Activated T-cell treated with anti-CD3 and anti-CD28 coated beads, Interleukin-2, amount 50 U/mL, for 4 hours (primary cell): ENCODE measurements around the gene THSD7A. TPM values are rescaled to one million over a fixed set of nuclear protein-coding genes. Genes with fewer than 3 reads are reported as not detected.
"Not testable (repeated sequence)": the region's sequence is repeated elsewhere in the genome, so short reads cannot be mapped to it uniquely, and the experiment has no call there.

Experiments used
- ATAC-seq, 2 donors: fragments of 200-7000 bp; cut with Tn5 transposase; one replicate each; pipeline ENCODE4 v1.10.0; 2021
- DNase-seq: peaks from one replicate; pipeline ENCODE4 v3.0.0-alpha.2; 2020
- H3K27me3 Mint-ChIP-seq: one replicate; pipeline ENCODE4 v1.8.0; 2021; ENCODE audit warnings: low read depth, mixed read lengths
- H3K36me3 Mint-ChIP-seq: one replicate; pipeline ENCODE4 v1.8.0; 2022; ENCODE audit warnings: mixed read lengths; ENCODE audit not compliant: insufficient read depth
- H3K4me1 Mint-ChIP-seq: one replicate; pipeline ENCODE4 v1.8.0; 2021; ENCODE audit warnings: low read depth, mixed read lengths
- H3K4me3 Mint-ChIP-seq: one replicate; pipeline ENCODE4 v1.8.0; 2021; ENCODE audit warnings: mild to moderate bottlenecking, moderate library complexity, mixed read lengths
- H3K9me3 Mint-ChIP-seq: one replicate; pipeline ENCODE4 v1.8.0; 2021; ENCODE audit warnings: mixed read lengths
- total RNA-seq, 3 donors: library from RNA; stranded (reverse); gene quantifications; one replicate each; pipeline ENCODE4 v1.2.1, GENCODE V29; 2021

The THSD7A gene
- total RNA-seq, 3 donors from 2014 or later = not detected

GRCh38 chr7:11567571-11567970 is 264.4 kb downstream of the THSD7A start:
- Mint-ChIP-seq H3K27me3 (no peaks in the 10 kb centered on the region), H3K4me1 (no peaks in the 10 kb centered on the region), H3K9me3 (no peaks in the 10 kb centered on the region), H3K36me3 (no peaks in the 10 kb centered on the region), H3K4me3 (no peak overlapping the region)
- DNase-seq (no peak), ATAC-seq (no peak)

DNA sequence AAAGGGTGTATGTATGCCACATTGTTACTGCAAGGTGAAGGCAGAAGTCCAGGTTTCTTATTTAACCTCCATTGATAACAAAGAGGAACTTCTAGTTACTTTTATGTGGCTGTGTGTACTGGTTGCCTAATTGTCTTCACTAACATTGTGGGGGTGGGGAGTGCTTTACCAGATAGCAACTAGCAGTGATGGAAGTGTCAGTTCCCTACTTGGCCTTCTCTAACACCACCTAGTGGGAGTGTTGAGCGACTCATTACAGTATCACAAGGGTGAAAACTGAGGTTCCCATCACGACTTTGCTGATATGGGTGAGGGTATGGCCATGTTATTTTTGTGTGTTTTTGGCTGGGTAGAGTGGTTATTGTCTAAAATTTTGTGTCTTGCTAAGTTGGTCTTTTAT is 274.4 kb downstream of the THSD7A start:
- ATAC-seq (no peak), DNase-seq (no peak)
- H3K36me3 Mint-ChIP-seq = no peaks in the 10 kb centered on the region
- H3K9me3 Mint-ChIP-seq = peaks cover 4% of the 10 kb centered on the region
- H3K4me3 Mint-ChIP-seq = no peak overlapping the region
- H3K27me3 Mint-ChIP-seq = no peaks in the 10 kb centered on the region
- H3K4me1 Mint-ChIP-seq = no peaks in the 10 kb centered on the region

GRCh38 chr7:11552676-11553296 is 279.2 kb downstream of the THSD7A start:
- Mint-ChIP-seq H3K9me3 (peaks cover 2% of the 10 kb centered on the region), H3K36me3 (no peaks in the 10 kb centered on the region), H3K27me3 (no peaks in the 10 kb centered on the region), H3K4me1 (no peaks in the 10 kb centered on the region), H3K4me3 (no peak overlapping the region)
- ATAC-seq (no peak), DNase-seq (no peak)

DNA sequence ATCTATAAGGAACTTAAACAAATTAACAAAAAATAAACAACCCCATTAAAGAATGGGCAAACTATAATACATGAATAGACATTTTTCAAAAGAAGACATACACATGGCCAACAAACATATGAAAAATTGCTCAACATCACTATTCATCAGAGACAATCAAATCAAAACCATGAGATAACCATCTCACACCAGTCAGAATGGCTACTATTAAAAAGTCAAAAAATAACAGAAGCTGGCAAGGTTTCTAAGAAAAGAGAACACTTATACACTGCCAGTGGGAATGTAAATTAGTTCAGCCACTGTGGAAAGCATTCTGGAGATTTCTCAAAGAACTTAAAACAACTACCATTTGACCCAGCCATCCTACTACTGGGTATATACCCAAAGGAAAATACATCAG is 280.5 kb downstream of the THSD7A start:
- ATAC-seq (no peak), DNase-seq (no peak)
- peaks cover 9% of the 10 kb centered on the region for H3K9me3 Mint-ChIP-seq
- H3K4me3 Mint-ChIP-seq = no peak overlapping the region
- no peaks in the 10 kb centered on the region for H3K36me3 Mint-ChIP-seq
- no peaks in the 10 kb centered on the region for H3K27me3 Mint-ChIP-seq
- no peaks in the 10 kb centered on the region for H3K4me1 Mint-ChIP-seq

- H3K9me3 Mint-ChIP-seq = peaks cover 9% of the 10 kb centered on the region
- H3K27me3 Mint-ChIP-seq = no peaks in the 10 kb centered on the region
- H3K36me3 Mint-ChIP-seq = no peaks in the 10 kb centered on the region
- DNase-seq (no peak), ATAC-seq (no peak)
- H3K4me3 Mint-ChIP-seq = no peak overlapping the region
- H3K4me1 Mint-ChIP-seq = no peaks in the 10 kb centered on the region
Measured at GRCh38 chr7:11548532-11548931, 283.5 kb downstream of the THSD7A start.

DNA sequence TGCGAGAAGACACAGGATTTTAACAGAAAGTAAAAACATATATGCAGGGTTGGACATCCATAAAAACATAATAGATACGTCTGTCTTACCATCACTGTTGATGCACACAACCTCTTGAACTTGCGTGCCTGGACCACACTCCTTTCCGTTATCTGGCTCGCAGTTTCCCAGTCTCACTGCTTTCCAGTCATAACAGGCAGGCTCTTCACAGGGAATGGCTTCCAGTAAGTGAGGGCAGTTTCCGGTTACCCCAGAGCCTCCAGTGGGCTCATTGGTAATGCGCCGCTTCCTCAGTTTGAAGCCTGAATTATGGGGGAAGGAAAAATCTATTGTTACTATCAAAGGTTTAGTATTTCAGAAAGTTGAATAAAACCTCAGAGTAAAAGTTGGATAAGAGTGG is 290.7 kb downstream of the THSD7A start:
- Mint-ChIP-seq H3K27me3 (no peaks in the 10 kb centered on the region), H3K4me1 (no peaks in the 10 kb centered on the region), H3K36me3 (no peaks in the 10 kb centered on the region), H3K4me3 (no peak overlapping the region), H3K9me3 (peaks cover 4% of the 10 kb centered on the region)
- ATAC-seq (no peak), DNase-seq (no peak)

DNA sequence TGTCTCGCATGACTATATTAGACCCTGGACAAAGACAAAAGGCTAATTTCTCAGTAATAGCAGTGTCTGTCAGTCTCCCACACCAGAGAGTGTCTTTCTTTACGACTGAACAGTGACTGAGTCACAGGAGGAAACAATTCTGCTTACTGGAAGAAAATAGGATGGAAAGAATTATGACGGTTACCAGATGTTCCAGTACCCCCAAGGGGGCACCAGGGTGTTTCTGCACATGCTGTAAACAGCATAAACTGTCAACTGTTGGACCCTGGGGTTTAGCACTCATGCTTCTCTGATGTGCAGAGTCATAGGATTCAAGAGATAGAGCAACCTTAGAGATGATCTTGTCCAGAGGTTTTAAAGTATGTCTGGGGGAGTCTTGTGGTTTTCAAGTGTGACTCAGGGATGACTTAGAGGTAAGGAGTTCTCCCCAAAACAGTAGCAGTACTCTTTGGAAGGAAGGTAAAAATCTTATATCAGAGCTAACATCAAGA is 291.7 kb downstream of the THSD7A start:
- H3K9me3 Mint-ChIP-seq = peaks cover 4% of the 10 kb centered on the region
- no peak for ATAC-seq
- no peaks in the 10 kb centered on the region for H3K4me1 Mint-ChIP-seq
- no peaks in the 10 kb centered on the region for H3K36me3 Mint-ChIP-seq
- DNase-seq = no peak
- no peak overlapping the region for H3K4me3 Mint-ChIP-seq
- no peaks in the 10 kb centered on the region for H3K27me3 Mint-ChIP-seq

DNA sequence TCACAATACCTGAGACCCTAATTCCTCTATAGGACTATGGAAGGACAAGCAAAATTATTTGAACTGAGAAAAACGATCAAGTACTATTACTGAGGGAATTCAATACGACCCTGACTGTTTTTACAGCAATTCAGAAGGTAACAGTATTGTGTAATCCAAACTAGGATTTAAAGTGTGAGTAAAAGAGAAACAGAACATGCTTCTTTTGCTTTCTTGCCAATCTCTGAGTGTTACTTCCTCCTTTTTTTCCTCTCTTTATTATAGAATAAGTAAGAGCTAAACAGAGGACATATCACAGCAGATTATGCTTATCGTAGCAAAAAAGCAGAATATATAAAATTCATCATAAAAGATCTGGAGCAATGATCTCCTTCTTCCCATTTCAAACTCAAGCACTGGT is 292.1 kb downstream of the THSD7A start:
- no peak overlapping the region for H3K4me3 Mint-ChIP-seq
- ATAC-seq (no peak), DNase-seq (no peak)
- no peaks in the 10 kb centered on the region for H3K4me1 Mint-ChIP-seq
- no peaks in the 10 kb centered on the region for H3K27me3 Mint-ChIP-seq
- peaks cover 4% of the 10 kb centered on the region for H3K9me3 Mint-ChIP-seq
- no peaks in the 10 kb centered on the region for H3K36me3 Mint-ChIP-seq

DNA sequence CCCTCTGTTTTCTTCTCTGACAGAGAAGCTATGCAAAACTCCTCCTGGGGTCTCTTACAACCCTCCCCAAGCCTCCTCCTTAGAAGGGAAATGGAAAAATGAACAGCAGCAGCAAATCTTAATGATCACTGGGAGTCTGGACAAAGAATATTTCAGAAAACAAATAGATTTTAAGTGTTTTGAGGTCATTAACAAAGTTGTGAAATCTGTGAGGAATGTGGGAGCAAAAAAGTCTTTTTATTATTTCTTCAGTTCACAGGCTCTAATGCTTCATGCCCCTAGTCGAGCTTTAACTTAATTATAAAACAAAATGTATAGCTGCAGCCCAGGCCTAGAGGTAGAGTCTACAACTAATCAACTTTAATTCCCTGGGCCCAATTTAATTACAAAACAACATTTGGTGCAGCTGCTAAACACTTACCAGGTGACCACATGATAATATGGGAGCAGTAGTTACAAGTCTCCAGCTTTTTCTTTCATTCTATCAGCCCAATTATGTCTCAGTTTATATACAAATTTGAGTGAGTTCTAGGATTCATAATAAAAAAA is 293.2 kb downstream of the THSD7A start:
- ATAC-seq (no peak), DNase-seq (no peak)
- peaks cover 4% of the 10 kb centered on the region for H3K9me3 Mint-ChIP-seq
- no peaks in the 10 kb centered on the region for H3K4me1 Mint-ChIP-seq
- H3K4me3 Mint-ChIP-seq = no peak overlapping the region
- no peaks in the 10 kb centered on the region for H3K27me3 Mint-ChIP-seq
- no peaks in the 10 kb centered on the region for H3K36me3 Mint-ChIP-seq

GRCh38 chr7:11533229-11533820 is 298.7 kb downstream of the THSD7A start:
- Mint-ChIP-seq H3K4me1 (no peaks in the 10 kb centered on the region), H3K36me3 (no peaks in the 10 kb centered on the region), H3K9me3 (peaks cover 4% of the 10 kb centered on the region), H3K4me3 (no peak overlapping the region), H3K27me3 (no peaks in the 10 kb centered on the region)
- ATAC-seq (no peak), DNase-seq (no peak)

DNA sequence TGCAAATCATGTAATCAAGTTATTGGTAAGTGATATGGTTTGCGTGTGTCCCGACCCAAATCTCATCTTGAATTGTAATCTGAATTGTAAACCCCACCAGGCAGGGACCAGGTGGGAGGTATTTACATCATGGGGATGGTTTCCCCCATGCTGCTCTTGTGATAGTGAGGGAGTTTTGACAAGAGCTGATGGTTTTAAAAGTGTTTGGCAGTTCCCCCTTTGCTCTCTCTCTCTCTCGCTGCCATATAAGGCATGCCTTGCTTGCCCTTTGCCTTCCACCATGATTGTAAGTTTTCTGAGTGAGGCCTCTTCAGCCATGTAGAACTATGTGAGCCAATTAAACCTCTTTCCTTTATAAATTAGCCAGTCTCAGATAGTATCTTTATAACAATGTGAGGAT is 302.6 kb downstream of the THSD7A start:
- Mint-ChIP-seq H3K4me1 (no peaks in the 10 kb centered on the region), H3K36me3 (no peaks in the 10 kb centered on the region), H3K27me3 (no peaks in the 10 kb centered on the region), H3K9me3 (no peaks in the 10 kb centered on the region), H3K4me3 (no peak overlapping the region)
- ATAC-seq (no peak), DNase-seq (no peak)

DNA sequence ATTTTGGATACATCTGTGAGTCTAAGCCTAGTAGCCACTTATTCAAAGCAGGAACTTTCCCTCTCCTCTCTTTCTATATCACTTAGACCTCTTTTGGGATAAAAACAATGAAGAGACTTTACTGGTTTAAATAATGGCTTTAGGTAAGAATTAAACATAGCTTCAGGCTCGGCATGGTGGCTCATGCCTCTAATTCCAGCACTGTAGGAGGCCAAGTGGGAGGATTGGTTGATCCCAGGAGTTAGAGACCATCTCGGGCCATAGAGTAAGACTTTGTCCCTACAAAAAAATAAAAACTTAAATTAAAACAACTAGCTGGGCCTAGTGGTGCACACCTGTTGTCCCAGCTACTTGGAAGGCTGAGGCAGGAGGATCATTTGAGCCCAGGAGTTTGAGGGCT is 304.3 kb downstream of the THSD7A start:
- Mint-ChIP-seq H3K4me1 (no peaks in the 10 kb centered on the region), H3K4me3 (no peak overlapping the region), H3K9me3 (no peaks in the 10 kb centered on the region), H3K27me3 (no peaks in the 10 kb centered on the region), H3K36me3 (no peaks in the 10 kb centered on the region)
- ATAC-seq = no peak
- DNase-seq = no peak

DNA sequence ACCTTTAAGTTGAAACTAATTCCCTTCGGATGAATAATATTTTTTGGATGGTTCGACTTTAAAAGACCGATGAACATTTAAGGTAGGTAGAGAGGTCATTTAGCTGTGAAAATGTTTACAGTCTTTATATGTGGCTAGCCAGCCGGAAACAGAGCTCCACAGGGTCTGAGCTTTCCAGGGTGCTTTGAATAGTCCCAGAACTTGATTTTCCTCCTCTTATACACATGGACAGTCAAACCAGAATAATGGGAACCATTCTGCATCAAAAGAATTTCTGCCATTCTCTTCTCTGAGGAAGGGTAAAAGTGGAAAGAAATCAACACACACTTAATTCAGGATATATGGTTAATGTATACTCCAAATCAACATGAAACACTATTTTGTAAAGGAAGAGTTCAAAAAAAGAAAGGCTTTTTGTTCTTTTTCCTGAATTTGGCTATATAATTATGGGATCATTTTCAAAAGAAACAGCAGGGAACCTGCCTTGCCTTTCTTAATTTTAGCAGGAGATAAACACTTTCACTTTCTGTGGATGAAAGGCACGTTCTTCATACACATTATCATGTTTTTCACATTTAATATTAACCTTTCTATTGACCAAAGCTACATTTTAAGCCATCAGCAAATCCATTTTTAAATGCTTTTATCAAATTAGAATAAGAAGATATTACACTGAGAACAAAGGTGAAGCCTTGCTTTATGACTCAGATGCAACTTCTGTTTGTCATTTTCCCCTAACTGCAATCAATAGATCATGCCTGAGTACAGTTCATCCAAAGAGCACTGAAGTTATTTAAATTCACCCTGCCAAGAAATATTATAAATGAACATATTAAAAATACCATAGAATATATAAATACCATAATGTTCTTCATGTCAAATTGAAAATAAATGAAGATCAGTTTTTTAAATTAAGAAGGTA is 307.3 kb downstream of the THSD7A start:
- ATAC-seq = no peak

GRCh38 chr7:11521964-11522499 is 310.0 kb downstream of the THSD7A start:
- H3K4me3 Mint-ChIP-seq, H3K4me1 Mint-ChIP-seq, H3K36me3 Mint-ChIP-seq, H3K27me3 Mint-ChIP-seq, DNase-seq, ATAC-seq, H3K9me3 Mint-ChIP-seq: not testable (repeated sequence)

More for the DNA sequence above, 307.3 kb downstream of the THSD7A start:
- no peaks in the 10 kb centered on the region for H3K4me1 Mint-ChIP-seq
- H3K27me3 Mint-ChIP-seq = no peaks in the 10 kb centered on the region
- DNase-seq = no peak
- H3K9me3 Mint-ChIP-seq = no peaks in the 10 kb centered on the region
- no peak overlapping the region for H3K4me3 Mint-ChIP-seq
- H3K36me3 Mint-ChIP-seq = no peaks in the 10 kb centered on the region
